Liver (tissue), 9 donors: Measurements from ENCODE around the gene ERMARD. TPM values are rescaled to one million over a fixed set of nuclear protein-coding genes. Genes with fewer than 3 reads are reported as not detected.

ENCODE experiments used
- DNase-seq: peaks from one replicate; pipeline ENCODE4 v3.0.0-alpha.2; 2017; ENCODE audit warnings: low spot score
- H3K27ac ChIP-seq, 2 donors: one replicate each; pipeline ENCODE4 v1.7.0; 2013; ENCODE audit warnings: inconsistent platforms in 2 of 2, low read length in 2 of 2, control low read depth in 1 of 2, low read depth in 1 of 2, mild to moderate bottlenecking in 1 of 2
- H3K27me3 ChIP-seq, 4 donors: one replicate each; pipeline versions ENCODE4 v1.6.1 to v1.7.0; 2013; ENCODE audit warnings: low read length in 3 of 4, inconsistent platforms in 1 of 4, mild to moderate bottlenecking in 1 of 4, moderate library complexity in 1 of 4; ENCODE audit not compliant: control insufficient read depth in 4 of 4, insufficient read depth in 4 of 4
- H3K36me3 ChIP-seq, 4 donors: one replicate each; pipeline versions ENCODE4 v1.6.1 to v1.7.0; 2013; ENCODE audit warnings: low read length in 3 of 4, mild to moderate bottlenecking in 3 of 4, low read depth in 1 of 4, moderate library complexity in 1 of 4; ENCODE audit not compliant: control insufficient read depth in 4 of 4, insufficient read depth in 3 of 4
- H3K4me1 ChIP-seq, 4 donors: one replicate each; pipeline versions ENCODE4 v1.6.1 to v1.7.0; 2013; ENCODE audit warnings: low read length in 3 of 4, mild to moderate bottlenecking in 3 of 4, moderate library complexity in 1 of 4; ENCODE audit not compliant: control insufficient read depth in 4 of 4, insufficient read depth in 4 of 4
- H3K4me3 ChIP-seq, 3 donors: one replicate each; pipeline versions ENCODE4 v1.6.1 to v1.7.0; 2013; ENCODE audit warnings: low read length in 3 of 3, control low read depth in 1 of 3, low read depth in 1 of 3, mild to moderate bottlenecking in 1 of 3
- H3K9ac ChIP-seq, 2 donors: one replicate each; pipeline ENCODE4 v1.7.0; 2013; ENCODE audit warnings: low read length in 2 of 2, mild to moderate bottlenecking in 2 of 2, moderate library complexity in 2 of 2, control low read depth in 1 of 2, low read depth in 1 of 2
- H3K9me3 ChIP-seq, 4 donors: one replicate each; pipeline versions ENCODE4 v1.6.1 to v1.7.0; 2013; ENCODE audit warnings: low read length in 3 of 4; ENCODE audit not compliant: control insufficient read depth in 4 of 4
- CTCF ChIP-seq: fragments of 150-350 bp; IDR thresholded peaks from 2 replicates; pipeline ENCODE4 v1.5.1; 2017; ENCODE audit warnings: improper control_type of control experiment, low read depth, low read length; ENCODE audit not compliant: missing input control
- FOXA1 ChIP-seq: IDR thresholded peaks from 2 replicates; pipeline ENCODE4 v1.6.1; 2016; ENCODE audit warnings: antibody characterized with exemption
- FOXA2 ChIP-seq: IDR thresholded peaks from 2 replicates; pipeline ENCODE4 v1.6.1; 2016; ENCODE audit warnings: antibody characterized with exemption
- GABPA ChIP-seq, 2 donors: IDR thresholded peaks in 1 of 2; conservative IDR thresholded peaks in 1 of 2; 2 replicates each; pipeline ENCODE4 v1.6.1; 2016; ENCODE audit warnings: antibody characterized with exemption in 2 of 2, mild to moderate bottlenecking in 1 of 2, moderate library complexity in 1 of 2
- HNF4G ChIP-seq: IDR thresholded peaks from 2 replicates; pipeline ENCODE4 v1.6.1; 2016; ENCODE audit warnings: antibody characterized with exemption
- NR2F2 ChIP-seq: IDR thresholded peaks from 2 replicates; pipeline ENCODE4 v1.6.1; 2016; ENCODE audit warnings: antibody characterized with exemption
- RAD21 ChIP-seq, 2 donors: IDR thresholded peaks; 2 replicates each; pipeline ENCODE4 v1.6.1; 2016; ENCODE audit warnings: antibody characterized with exemption in 2 of 2, mild to moderate bottlenecking in 2 of 2
- REST ChIP-seq: IDR thresholded peaks from 2 replicates; pipeline ENCODE4 v1.6.1; 2016; ENCODE audit warnings: antibody characterized with exemption, mild to moderate bottlenecking
- RXRA ChIP-seq, 2 donors: IDR thresholded peaks; 2 replicates each; pipeline ENCODE4 v1.6.1; 2017 to 2018; ENCODE audit warnings: antibody characterized with exemption in 2 of 2, mild to moderate bottlenecking in 1 of 2
- SP1 ChIP-seq: IDR thresholded peaks from 2 replicates; pipeline ENCODE4 v1.6.1; 2018; ENCODE audit warnings: antibody characterized with exemption, mild to moderate bottlenecking
- TAF1 ChIP-seq: conservative IDR thresholded peaks from 2 replicates; pipeline ENCODE4 v1.6.1; 2016; ENCODE audit warnings: antibody characterized with exemption, mild to moderate bottlenecking
- WGBS: extraction: QIAGEN DNeasy Blood & Tissue Kit; methylation state at CpG from one replicate; pipeline ENCODE4 v1.1.7; 2013; 5-methylcytosine and 5-hydroxymethylcytosine counted together
- polyA plus RNA-seq, 2 donors: library from polyadenylated mRNA; stranded (reverse) in 1 of 2; unstranded in 1 of 2; fragments of 200-250 nt in 1 of 2; fragments of >200 nt in 1 of 2; fragmentation: Nextera tagmentation in 1 of 2; extraction: Ambion mirVana in 1 of 2; gene quantifications; one replicate each; pipeline versions ENCODE4 v1.2.1 to v1.2.3, GENCODE V29; 2013 to 2015
- total RNA-seq, 2 donors: library from RNA; depleted of rRNA; stranded (reverse); fragments of >200 nt; gene quantifications; one replicate each; pipeline ENCODE4 v1.2.3, GENCODE V29; 2014
- TF ChIP-seq, protein P1 (sequence below): IDR thresholded peaks from 2 replicates; pipeline ENCODE4 v1.6.1; 2016; ENCODE audit warnings: antibody characterized with exemption
- TF ChIP-seq, protein P2 (sequence below): IDR thresholded peaks from 2 replicates; pipeline ENCODE4 v1.6.1; 2016; ENCODE audit warnings: antibody characterized with exemption
- donor health status: healthy.
- donor health status: healthy.
- donor health status: healthy.
- donor health status: healthy.
- donor health status: healthy.

The ERMARD gene
- total and polyA plus RNA-seq, 4 donors = 10.1 to 20.7 (median 14.0) TPM

DNA sequence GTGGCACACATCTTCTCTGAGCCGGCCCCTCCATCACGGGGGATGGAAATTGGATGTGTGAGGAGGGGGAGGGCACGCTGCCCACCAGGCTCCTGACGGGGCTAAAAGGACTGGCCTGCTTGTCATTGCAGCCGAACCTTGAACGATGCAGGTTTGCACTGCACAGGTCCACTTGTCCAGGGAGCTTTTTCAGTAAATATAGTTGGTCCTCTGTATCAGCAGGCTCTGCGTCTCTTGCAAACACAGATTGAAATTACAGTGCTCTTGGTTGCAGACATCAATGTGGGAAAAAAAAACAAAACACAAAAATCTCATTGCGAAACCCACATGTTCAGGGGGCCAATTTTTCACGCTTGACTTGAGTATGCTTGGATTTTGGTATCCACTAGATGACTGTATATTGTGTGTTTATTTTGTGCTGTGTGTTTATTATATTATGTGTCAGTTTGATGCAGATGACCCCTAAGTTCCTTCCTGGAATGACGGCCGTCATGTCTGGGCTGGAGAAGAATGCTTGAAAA is 29.2 kb downstream of the ERMARD start (continued):
- TF ChIP-seq REST (no peak), RAD21 (IDR thresholded peaks at IDR 0.05) (no peak), GABPA (IDR thresholded peaks at IDR 0.05 in 1 of 2, conservative IDR thresholded peaks at IDR 0.05 in 1 of 2) (no peak), FOXA1 (no peak)

- Histone ChIP-seq H3K9me3 (no peaks in the 10 kb centered on the region), H3K4me1 (no peaks in the 10 kb centered on the region), H3K36me3 (peaks cover 0 to 31% (median 11%) of the 10 kb centered on the region in 4 donors), H3K9ac (no peak overlapping the region), H3K27me3 (no peaks in the 10 kb centered on the region), H3K4me3 (no peak overlapping the region), H3K27ac (no peak overlapping the region)
- 96% methylated on average over 8 of the region's 8 CpGs for WGBS
- TF ChIP-seq SP1 (no peak), TAF1 (no peak), GABPA (IDR thresholded peaks at IDR 0.05 in 1 of 2, conservative IDR thresholded peaks at IDR 0.05 in 1 of 2) (no peak), CTCF (no peak), RXRA (IDR thresholded peaks at IDR 0.05) (no peak), REST (no peak), HNF4G (no peak), FOXA2 (no peak), NR2F2 (no peak)
- TF ChIP-seq, protein P1, sequence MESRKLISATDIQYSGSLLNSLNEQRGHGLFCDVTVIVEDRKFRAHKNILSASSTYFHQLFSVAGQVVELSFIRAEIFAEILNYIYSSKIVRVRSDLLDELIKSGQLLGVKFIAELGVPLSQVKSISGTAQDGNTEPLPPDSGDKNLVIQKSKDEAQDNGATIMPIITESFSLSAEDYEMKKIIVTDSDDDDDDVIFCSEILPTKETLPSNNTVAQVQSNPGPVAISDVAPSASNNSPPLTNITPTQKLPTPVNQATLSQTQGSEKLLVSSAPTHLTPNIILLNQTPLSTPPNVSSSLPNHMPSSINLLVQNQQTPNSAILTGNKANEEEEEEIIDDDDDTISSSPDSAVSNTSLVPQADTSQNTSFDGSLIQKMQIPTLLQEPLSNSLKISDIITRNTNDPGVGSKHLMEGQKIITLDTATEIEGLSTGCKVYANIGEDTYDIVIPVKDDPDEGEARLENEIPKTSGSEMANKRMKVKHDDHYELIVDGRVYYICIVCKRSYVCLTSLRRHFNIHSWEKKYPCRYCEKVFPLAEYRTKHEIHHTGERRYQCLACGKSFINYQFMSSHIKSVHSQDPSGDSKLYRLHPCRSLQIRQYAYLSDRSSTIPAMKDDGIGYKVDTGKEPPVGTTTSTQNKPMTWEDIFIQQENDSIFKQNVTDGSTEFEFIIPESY = no peak
- TF ChIP-seq, protein P2, sequence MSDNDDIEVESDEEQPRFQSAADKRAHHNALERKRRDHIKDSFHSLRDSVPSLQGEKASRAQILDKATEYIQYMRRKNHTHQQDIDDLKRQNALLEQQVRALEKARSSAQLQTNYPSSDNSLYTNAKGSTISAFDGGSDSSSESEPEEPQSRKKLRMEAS = no peak
- no peak for DNase-seq
Observed at GRCh38 chr6:169782966-169783365, 31.5 kb downstream of the ERMARD start.
